Epithelial cell of esophagus (primary cell): ENCODE results near the gene CROCC2.

Source experiments
- DNase-seq: peaks from one replicate; pipeline ENCODE4 v3.0.0; 2010; ENCODE audit warnings: low read depth
- H3K4me3 ChIP-seq: 2 replicates; pipeline ENCODE4 v1.5.1; 2011; ENCODE audit warnings: mild to moderate bottlenecking, low read length, control low read depth
- TF ChIP-seq, protein P1 (sequence below): IDR thresholded peaks from 2 replicates; pipeline ENCODE4 v1.5.1; 2011; ENCODE audit warnings: low read depth, mild to moderate bottlenecking, low read length, control low read depth, inconsistent platforms; ENCODE audit not compliant: insufficient read depth; ENCODE audit errors: missing control alignments

Gene CROCC2

DNA sequence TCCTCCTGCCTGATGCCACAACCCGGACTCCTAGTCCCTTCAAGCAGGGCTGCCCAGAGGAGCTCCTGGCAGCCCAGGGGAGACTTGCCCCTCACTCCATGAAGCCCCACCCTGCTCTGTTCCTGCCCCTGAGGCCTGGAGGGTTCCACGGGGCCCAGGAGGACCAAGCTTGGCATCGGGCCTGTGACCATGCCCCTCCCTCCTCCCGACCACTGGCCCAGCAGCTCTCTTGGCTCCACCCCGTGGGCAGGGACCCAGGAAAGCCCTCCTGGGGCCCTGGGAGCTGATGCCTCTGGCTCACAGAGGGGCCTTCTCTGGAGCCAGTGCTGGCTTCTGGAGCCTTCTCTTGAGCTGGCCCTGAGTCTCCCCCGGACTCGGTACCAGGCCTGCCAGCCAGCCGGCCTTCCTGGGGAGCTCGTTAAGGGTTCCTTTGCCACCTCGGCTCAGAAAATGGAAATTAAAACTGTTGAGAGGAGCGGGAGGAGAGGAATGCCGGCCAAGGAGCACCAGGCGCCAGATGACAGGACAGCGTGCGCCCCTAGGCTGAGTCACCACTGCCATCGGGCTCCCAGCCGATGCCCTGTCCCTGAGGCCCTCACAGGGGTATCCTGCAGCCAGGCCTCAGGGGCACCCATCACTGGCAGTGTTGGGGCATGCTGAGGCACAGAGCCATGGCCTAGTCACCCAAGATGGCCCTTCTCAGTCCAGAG lies 51.7 kb downstream of the CROCC2 start:
- TF ChIP-seq, protein P1, sequence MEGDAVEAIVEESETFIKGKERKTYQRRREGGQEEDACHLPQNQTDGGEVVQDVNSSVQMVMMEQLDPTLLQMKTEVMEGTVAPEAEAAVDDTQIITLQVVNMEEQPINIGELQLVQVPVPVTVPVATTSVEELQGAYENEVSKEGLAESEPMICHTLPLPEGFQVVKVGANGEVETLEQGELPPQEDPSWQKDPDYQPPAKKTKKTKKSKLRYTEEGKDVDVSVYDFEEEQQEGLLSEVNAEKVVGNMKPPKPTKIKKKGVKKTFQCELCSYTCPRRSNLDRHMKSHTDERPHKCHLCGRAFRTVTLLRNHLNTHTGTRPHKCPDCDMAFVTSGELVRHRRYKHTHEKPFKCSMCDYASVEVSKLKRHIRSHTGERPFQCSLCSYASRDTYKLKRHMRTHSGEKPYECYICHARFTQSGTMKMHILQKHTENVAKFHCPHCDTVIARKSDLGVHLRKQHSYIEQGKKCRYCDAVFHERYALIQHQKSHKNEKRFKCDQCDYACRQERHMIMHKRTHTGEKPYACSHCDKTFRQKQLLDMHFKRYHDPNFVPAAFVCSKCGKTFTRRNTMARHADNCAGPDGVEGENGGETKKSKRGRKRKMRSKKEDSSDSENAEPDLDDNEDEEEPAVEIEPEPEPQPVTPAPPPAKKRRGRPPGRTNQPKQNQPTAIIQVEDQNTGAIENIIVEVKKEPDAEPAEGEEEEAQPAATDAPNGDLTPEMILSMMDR: no peak
- no peak overlapping the region for H3K4me3 ChIP-seq
- DNase-seq: no peak

DNA sequence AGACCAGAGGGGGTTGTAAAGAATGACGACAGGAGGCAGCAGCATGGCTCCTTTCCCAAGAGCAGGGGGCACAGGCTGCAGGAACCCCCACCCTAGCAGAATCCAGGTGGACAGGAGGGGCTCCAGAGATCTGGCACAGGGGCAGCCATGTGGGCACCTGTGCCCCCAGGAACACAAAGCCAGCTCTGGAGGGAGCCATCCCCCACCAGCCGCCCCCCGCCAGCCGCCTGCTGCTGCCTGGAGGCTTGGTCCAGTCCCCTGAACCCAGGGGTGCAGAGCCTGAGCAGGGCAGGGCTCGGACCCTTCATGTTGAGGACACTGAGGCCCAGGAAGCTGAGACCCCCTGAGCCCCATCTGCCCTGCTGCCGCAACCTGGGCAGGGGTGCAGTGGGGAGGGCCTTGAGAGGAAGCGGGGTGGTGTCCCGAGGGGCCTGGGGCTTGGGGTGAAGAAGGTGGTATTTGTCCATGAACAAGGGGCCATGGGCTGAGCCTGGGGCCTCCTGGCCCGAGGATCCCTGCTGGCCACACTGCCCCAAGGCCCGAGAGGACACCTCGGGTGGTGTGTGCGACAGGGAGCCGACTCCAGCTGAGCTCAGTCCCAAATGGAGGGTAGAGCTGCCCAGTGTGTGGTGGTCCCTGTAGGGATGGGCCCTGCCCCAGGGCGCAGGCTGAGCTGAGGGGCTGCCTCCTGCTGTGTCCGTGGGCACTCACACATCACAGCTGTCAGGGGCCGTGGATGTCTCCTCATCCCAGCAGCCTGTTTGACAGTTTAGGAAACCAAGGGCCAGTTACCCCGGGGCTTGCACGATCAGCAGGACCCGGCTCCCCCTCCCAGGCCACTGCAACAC lies 52.5 kb downstream of the CROCC2 start:
- no peak for DNase-seq
- TF ChIP-seq, protein P1: no peak
- H3K4me3 ChIP-seq: no peak overlapping the region

DNA sequence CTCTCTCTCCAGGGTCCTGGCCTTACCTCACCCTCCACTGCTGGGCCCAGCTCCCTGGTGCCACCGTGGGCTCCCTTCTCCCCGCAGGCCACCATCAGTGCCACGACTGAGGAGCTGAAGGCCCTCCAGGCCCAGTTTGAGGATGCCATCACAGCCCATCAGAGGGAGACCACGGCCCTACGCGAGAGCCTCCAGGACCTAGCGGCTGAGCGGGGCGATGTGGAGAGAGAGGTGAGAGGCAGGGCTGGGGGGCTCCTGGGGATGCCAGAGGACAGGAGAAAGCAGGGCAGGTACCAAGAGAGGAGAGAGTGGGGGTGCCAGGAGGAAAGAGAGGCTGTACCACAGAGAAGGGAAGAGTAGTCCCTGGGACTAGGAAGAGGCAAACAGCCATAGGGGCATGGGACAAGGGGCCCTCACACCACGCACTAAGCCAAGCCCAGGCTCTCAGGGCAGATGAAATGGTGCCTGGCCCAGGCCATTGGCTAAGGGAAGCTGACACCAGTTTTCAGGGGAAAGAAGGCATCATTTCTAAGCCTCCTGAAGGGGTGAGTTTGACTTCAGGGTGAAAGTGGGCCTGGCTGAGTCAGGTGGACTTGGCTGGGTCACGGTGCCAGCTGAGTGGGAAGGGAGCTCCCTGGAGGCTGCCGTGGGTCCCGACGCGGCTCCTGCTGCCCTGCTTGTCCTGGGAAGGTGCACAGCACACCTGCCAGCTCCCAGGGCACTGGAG lies 53.2 kb downstream of the CROCC2 start:
- no peak for DNase-seq

DNA sequence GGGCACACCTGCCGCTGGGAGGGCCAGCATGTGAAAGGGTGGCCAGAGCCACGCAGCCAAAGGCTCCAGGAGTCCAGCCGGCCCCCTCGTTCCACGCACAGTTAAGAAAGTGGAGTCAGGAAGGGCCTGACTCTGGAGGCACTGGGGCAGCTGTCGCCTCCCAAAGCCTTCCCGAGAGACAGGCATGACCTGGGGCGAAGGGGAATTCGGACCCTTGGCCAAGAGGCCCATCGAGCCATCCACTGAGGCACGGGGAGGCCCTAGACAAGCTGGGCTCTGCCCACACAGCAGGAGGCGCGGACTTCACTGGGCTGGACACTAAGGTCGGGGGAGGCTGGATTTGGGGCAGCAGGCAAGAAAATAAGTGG lies 53.8 kb downstream of the CROCC2 start:
- no peak for DNase-seq
- TF ChIP-seq, protein P1: no peak
- H3K4me3 ChIP-seq: no peak overlapping the region

More for the DNA sequence above, 53.2 kb downstream of the CROCC2 start:
- TF ChIP-seq, protein P1: no peak
- no peak overlapping the region for H3K4me3 ChIP-seq

DNA sequence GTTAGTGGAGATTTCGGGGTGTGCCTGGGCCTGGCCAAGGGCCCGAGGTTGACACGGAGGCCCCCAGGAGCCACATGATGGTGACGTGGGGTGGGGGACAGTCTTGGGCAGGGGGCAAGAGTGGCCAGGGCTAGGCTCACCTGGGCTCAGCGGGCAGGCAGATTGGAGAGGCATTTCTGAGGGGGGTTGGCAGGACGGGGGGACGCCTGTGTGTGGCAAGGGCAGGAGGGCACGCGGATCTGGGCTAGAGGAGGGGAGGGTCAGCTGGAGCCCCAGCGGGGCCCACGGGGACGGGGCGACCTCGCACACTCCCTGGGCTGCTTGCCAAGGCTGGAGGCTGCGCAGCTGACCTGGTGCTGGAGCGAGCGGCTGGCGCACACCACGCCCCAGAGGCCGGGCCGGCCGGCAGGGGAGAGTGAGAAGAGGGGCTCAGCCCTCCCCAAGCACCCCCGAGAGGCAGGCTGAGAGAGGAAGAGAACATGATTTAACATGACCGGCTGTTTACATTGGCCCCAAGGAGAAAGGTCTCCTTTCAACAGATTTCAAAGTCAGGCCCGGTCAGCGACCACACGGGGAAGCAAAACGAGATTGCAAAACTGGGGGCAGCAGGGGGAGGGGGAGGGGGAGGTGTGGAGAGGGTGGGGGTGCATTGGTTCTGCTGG lies 54.3 kb downstream of the CROCC2 start:
- no peak overlapping the region for H3K4me3 ChIP-seq
- TF ChIP-seq, protein P1: no peak
- DNase-seq: no peak

DNA sequence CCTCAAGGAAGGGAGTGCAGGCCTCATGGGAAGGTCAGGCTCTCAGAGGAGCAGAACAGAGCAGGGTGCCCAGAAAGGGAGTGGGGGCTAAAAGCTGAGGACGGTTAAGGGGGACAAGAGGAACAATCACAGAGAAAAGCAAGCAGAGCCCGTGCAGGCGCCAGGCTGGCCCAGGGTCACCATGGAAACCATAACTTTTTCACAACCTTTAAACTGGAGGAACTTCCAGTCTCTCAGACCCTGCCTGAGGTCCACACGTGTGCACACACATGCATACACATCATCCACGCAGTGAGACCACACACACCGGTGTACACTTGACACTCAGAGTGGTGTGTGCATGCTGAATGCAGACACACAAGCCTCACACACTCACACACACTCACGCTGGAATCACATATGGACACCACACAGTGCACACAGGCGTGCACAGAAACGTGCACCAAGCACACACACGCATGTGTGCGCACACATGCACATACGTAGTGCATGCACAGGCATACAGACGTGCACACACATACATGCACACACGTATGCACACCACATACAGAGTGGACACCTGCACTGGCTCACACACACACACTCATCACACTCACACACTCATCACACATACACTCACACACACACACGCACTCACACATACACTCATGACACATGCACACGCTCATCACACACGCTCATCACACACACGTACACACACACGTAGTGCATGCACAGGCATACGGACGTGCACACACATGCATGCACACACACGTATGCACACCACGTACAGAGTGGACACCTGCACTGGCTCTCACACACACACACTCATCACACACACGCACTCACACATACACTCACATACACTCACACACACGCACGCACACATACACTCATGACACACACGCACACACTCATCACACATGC lies 55.1 kb downstream of the CROCC2 start:
- H3K4me3 ChIP-seq: no peak overlapping the region
- no peak for DNase-seq
- TF ChIP-seq, protein P1: no peak
